Measurements from ENCODE around the gene CLMN. TPM values are rescaled to one million over a fixed set of nuclear protein-coding genes. Genes with fewer than 3 reads are reported as not detected.

CLMN gene
- total and polyA plus RNA-seq, 2 of the 13 experiments (the other 11 are each of a cell fraction or from before 2014, with no cell fraction given) = 15.1 to 16.7 TPM

- TF ChIP-seq BHLHE40 (IDR thresholded peaks at IDR 0.05; ENCODE audit: low read length) (no peak), SNAPC5 (CRISPR knock-in tag; IDR thresholded peaks at IDR 0.05; ENCODE audit: borderline replicate concordance) (no peak), ZNF777 (CRISPR knock-in tag; IDR thresholded peaks at IDR 0.05) (0 out of 2 replicates have a peak, but pooled peaks have one; percentile 13), CENPBD1 (CRISPR knock-in tag; IDR thresholded peaks at IDR 0.05; ENCODE audit: borderline replicate concordance, low read depth) (no peak), ZNF563 (CRISPR knock-in tag; IDR thresholded peaks at IDR 0.05) (peak; percentile 60; the same call in 1 of the 2 replicates), SNAPC2 (CRISPR knock-in tag; IDR thresholded peaks at IDR 0.05) (0 out of 2 replicates have a peak, but pooled peaks have one; percentile 20), NFAT5 (CRISPR knock-in tag; IDR thresholded peaks at IDR 0.05) (0 out of 2 replicates have a peak, but pooled peaks have one; percentile 28), ZNF737 (CRISPR knock-in tag; IDR thresholded peaks at IDR 0.05; ENCODE audit: borderline replicate concordance) (no peak), UBTF (CRISPR knock-in tag; IDR thresholded peaks at IDR 0.05) (peak; percentile 36; the same call in 1 of the 2 replicates), ISX (CRISPR knock-in tag; conservative IDR thresholded peaks at IDR 0.05) (0 out of 2 replicates have a peak, but pooled peaks have one; percentile 39), ZNF609 (CRISPR knock-in tag; IDR thresholded peaks at IDR 0.05; ENCODE audit: borderline replicate concordance) (no peak), ZNF263 (CRISPR knock-in tag; IDR thresholded peaks at IDR 0.05) (peak; percentile 4; the same call in 1 of the 2 replicates), ZKSCAN8 (CRISPR knock-in tag; IDR thresholded peaks at IDR 0.05; ENCODE audit: borderline replicate concordance) (no peak), ZNF589 (CRISPR knock-in tag; conservative IDR thresholded peaks at IDR 0.05) (0 out of 2 replicates have a peak, but pooled peaks have one; percentile 38)
These were observed 162.7 kb downstream of the CLMN start (continued) for GRCh38 chr14:95157048-95157326.

All from HepG2 (cell line).